CD4-positive, alpha-beta T cell (primary cell): Measurements from ENCODE around the gene GFPT1. TPM values are rescaled to one million over a fixed set of nuclear protein-coding genes. Genes with fewer than 3 reads are reported as not detected.

Experiments
- ATAC-seq: fragments of 200-7000 bp; cut with Tn5 transposase; one replicate; pipeline ENCODE4 v1.10.0; 2022; ENCODE audit warnings: mild to moderate bottlenecking; ENCODE audit not compliant: poor library complexity
- CTCF ChIA-PET: fragments of 350-600 bp; sonication (Branson Sonifier 250); formaldehyde crosslinking; loops from one replicate; lab custom pipeline; 2021; ENCODE audit warnings: antibody characterized with exemption, inconsistent platforms; lab: Charles Lee
- POLR2A ChIA-PET: fragments of 350-600 bp; sonication (Branson Sonifier 250); formaldehyde crosslinking; loops from one replicate; lab custom pipeline; 2021; ENCODE audit warnings: antibody characterized with exemption, inconsistent platforms; lab: Charles Lee
- DNase-seq, 14 experiments: peaks; one replicate each; pipeline ENCODE4 v3.0.0-alpha.2; 2013 to 2020; ENCODE audit warnings: mixed read lengths in 2 of 14
- H3K27ac ChIP-seq, 2 donors: one replicate each; pipeline versions ENCODE4 v1.5.1 to v1.7.0; 2013; ENCODE audit warnings: low read length in 2 of 2, low read depth in 1 of 2, mild to moderate bottlenecking in 1 of 2
- H3K27me3 ChIP-seq, 2 experiments: 1 replicate in 1 of 2; 2 replicates in 1 of 2; pipeline versions ENCODE4 v1.6.1 to v1.7.0; 2013; ENCODE audit warnings: low read length in 2 of 2, control low read depth in 1 of 2, mild to moderate bottlenecking in 1 of 2, moderate library complexity in 1 of 2; ENCODE audit not compliant: insufficient read depth in 2 of 2, control insufficient read depth in 1 of 2
- H3K36me3 ChIP-seq: one replicate; pipeline ENCODE4 v1.6.1; 2013; ENCODE audit warnings: low read length, control low read depth; ENCODE audit not compliant: insufficient read depth
- H3K4me1 ChIP-seq: one replicate; pipeline ENCODE4 v1.6.1; 2013; ENCODE audit warnings: low read length, control low read depth; ENCODE audit not compliant: insufficient read depth
- H3K4me3 ChIP-seq: one replicate; pipeline ENCODE4 v1.5.1; 2013; ENCODE audit warnings: mild to moderate bottlenecking, low read length, moderate library complexity
- H3K9me3 ChIP-seq, 2 experiments: 1 replicate in 1 of 2; 2 replicates in 1 of 2; pipeline versions ENCODE4 v1.6.1 to v1.7.0; 2013; ENCODE audit warnings: low read length in 2 of 2, mild to moderate bottlenecking in 2 of 2, control low read depth in 1 of 2, moderate library complexity in 1 of 2; ENCODE audit not compliant: control insufficient read depth in 1 of 2, insufficient read depth in 1 of 2
- H3K27ac Mint-ChIP-seq: one replicate; pipeline ENCODE4 v1.8.0; 2020; ENCODE audit warnings: mixed read lengths
- H3K27me3 Mint-ChIP-seq: one replicate; pipeline ENCODE4 v1.8.0; 2021; ENCODE audit warnings: mixed read lengths
- H3K36me3 Mint-ChIP-seq: one replicate; pipeline ENCODE4 v1.8.0; 2021; ENCODE audit warnings: low read depth, mixed read lengths
- H3K4me1 Mint-ChIP-seq: one replicate; pipeline ENCODE4 v1.8.0; 2021; ENCODE audit warnings: low read depth, mixed read lengths
- H3K4me3 Mint-ChIP-seq: one replicate; pipeline ENCODE4 v1.8.0; 2020; ENCODE audit warnings: mild to moderate bottlenecking, mixed read lengths
- H3K9me3 Mint-ChIP-seq: one replicate; pipeline ENCODE4 v1.8.0; 2020; ENCODE audit warnings: mixed read lengths
- intact Hi-C, 2 experiments: fragments of 100-400 bp; cut with DNase I in 1 of 2; cut with micrococcal nuclease in 1 of 2; formaldehyde crosslinking; loops; one replicate each; pipeline versions ENCODE4 v1.15.1 to v1.9.0; 2023 to 2025; cut with DNase I, micrococcal nuclease
- total RNA-seq, 174 experiments: library from RNA in 2 of 174; stranded (reverse) in 2 of 174; gene quantifications; one replicate each; pipeline ENCODE4 v1.2.3 and lab custom pipeline; 2021 to 2026
- TF ChIP-seq, protein P1 (sequence below): fragments of 200-600 bp; IDR thresholded peaks from one replicate; pipeline ENCODE4 v1.8.0; 2022; ENCODE audit warnings: antibody characterized with exemption, mild to moderate bottlenecking

GFPT1 gene
- total RNA-seq, 2 experiments from 2014 or later: 17.6 to 18.3 TPM

DNA sequence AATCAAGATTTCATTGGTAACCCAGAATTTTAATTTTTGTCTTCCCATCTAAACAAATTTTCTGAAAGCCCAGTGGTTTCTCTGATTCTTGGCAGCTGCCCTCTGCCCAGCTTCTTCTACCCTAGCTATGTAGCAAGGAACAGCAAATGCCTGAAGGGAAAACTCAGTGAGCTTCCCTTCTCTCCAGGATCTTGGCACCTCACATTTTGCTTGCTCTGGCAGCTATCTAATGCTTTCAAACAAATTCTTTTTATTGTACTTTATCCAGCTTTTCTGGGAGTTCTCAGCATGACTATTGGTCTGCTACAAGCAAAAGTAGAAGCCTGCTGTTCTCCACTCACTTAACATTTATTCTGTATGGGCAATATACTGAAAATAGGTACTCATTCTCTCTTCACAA is 18.3 kb upstream of the GFPT1 start:
- Histone ChIP-seq H3K36me3 (peaks cover 51% of the 10 kb centered on the region), H3K27ac (no peak overlapping the region), H3K27me3 (no peaks in the 10 kb centered on the region), H3K4me1 (no peaks in the 10 kb centered on the region), H3K4me3 (no peak overlapping the region), H3K9me3 (no peaks in the 10 kb centered on the region)
- H3K27ac Mint-ChIP-seq: no peak overlapping the region
- no peak overlapping the region for H3K4me3 Mint-ChIP-seq
- no peaks in the 10 kb centered on the region for H3K4me1 Mint-ChIP-seq
- TF ChIP-seq, protein P1, sequence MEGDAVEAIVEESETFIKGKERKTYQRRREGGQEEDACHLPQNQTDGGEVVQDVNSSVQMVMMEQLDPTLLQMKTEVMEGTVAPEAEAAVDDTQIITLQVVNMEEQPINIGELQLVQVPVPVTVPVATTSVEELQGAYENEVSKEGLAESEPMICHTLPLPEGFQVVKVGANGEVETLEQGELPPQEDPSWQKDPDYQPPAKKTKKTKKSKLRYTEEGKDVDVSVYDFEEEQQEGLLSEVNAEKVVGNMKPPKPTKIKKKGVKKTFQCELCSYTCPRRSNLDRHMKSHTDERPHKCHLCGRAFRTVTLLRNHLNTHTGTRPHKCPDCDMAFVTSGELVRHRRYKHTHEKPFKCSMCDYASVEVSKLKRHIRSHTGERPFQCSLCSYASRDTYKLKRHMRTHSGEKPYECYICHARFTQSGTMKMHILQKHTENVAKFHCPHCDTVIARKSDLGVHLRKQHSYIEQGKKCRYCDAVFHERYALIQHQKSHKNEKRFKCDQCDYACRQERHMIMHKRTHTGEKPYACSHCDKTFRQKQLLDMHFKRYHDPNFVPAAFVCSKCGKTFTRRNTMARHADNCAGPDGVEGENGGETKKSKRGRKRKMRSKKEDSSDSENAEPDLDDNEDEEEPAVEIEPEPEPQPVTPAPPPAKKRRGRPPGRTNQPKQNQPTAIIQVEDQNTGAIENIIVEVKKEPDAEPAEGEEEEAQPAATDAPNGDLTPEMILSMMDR: no peak
- peaks cover 65% of the 10 kb centered on the region for H3K36me3 Mint-ChIP-seq
- DNase-seq (no peak), ATAC-seq (no peak)
- ChIA-PET POLR2A (no interaction called here), CTCF (no interaction called here)
- intact Hi-C loops: no loop called here
- H3K27me3 Mint-ChIP-seq: no peaks in the 10 kb centered on the region
- no peaks in the 10 kb centered on the region for H3K9me3 Mint-ChIP-seq

- Mint-ChIP-seq H3K36me3 (peaks cover 70% of the 10 kb centered on the region), H3K4me1 (no peaks in the 10 kb centered on the region), H3K27me3 (no peaks in the 10 kb centered on the region), H3K9me3 (no peaks in the 10 kb centered on the region), H3K4me3 (no peak overlapping the region), H3K27ac (no peak overlapping the region)
- no peak overlapping the region for H3K27ac ChIP-seq
- no peak for ATAC-seq
- no peak overlapping the region for H3K4me3 ChIP-seq
- ChIA-PET CTCF (interaction anchor here (0.9 kb wide), 1 partner anchor 25 kb away, joined by 5 read pairs; no protein-coding TSS in a partner anchor), POLR2A (no interaction called here)
- DNase-seq: no peak
- no peaks in the 10 kb centered on the region for H3K9me3 ChIP-seq
- H3K4me1 ChIP-seq: no peaks in the 10 kb centered on the region
- H3K36me3 ChIP-seq: peaks cover 45% of the 10 kb centered on the region
- no peaks in the 10 kb centered on the region for H3K27me3 ChIP-seq
- TF ChIP-seq, protein P1: no peak
- intact Hi-C loops: no loop called here
These were observed 13.1 kb upstream of the GFPT1 start for GRCh38 chr2:69400121-69400520.

GRCh38 chr2:69397234-69397633 is 10.2 kb upstream of the GFPT1 start:
- peaks cover 24% of the 10 kb centered on the region for H3K36me3 ChIP-seq
- ChIA-PET POLR2A (no interaction called here), CTCF (interaction anchor here (0.7 kb wide), 1 partner anchor 185 kb away, joined by 3 read pairs; no protein-coding TSS in a partner anchor)
- no peaks in the 10 kb centered on the region for H3K4me1 ChIP-seq
- Mint-ChIP-seq H3K4me3 (no peak overlapping the region), H3K27ac (no peak overlapping the region), H3K27me3 (no peaks in the 10 kb centered on the region), H3K36me3 (peaks cover 68% of the 10 kb centered on the region), H3K4me1 (no peaks in the 10 kb centered on the region), H3K9me3 (no peaks in the 10 kb centered on the region)
- TF ChIP-seq, protein P1: no peak
- intact Hi-C loops: no loop called here
- DNase-seq: no peak
- H3K4me3 ChIP-seq: no peak overlapping the region
- no peak overlapping the region for H3K27ac ChIP-seq
- H3K27me3 ChIP-seq: no peaks in the 10 kb centered on the region
- ATAC-seq: no peak
- H3K9me3 ChIP-seq: no peaks in the 10 kb centered on the region
